Epithelial cell of proximal tubule (primary cell): ENCODE results near the gene ZNF497. TPM values are rescaled to one million over a fixed set of nuclear protein-coding genes. Genes with fewer than 3 reads are reported as not detected.

ENCODE experiments used
- DNase-seq: peaks from one replicate; pipeline ENCODE4 v3.0.0-alpha.2; 2011; ENCODE audit warnings: low read depth
- H3K4me3 ChIP-seq: 2 replicates; pipeline ENCODE4 v1.5.1; 2011; ENCODE audit warnings: low read depth, mild to moderate bottlenecking, low read length
- CTCF ChIP-seq: conservative IDR thresholded peaks from 2 replicates; pipeline ENCODE4 v1.5.1; 2012; ENCODE audit warnings: low read depth, mild to moderate bottlenecking, low read length
- total RNA-seq: library from RNA; depleted of rRNA; stranded (reverse); fragments of >200 nt; gene quantifications from 2 replicates; pipeline ENCODE4 v1.2.3, GENCODE V29; 2015

The ZNF497 gene
- total RNA-seq, 1 donor from 2014 or later, result 0.06 TPM

GRCh38 chr19:58357481-58358145 lies 4.9 kb downstream of the ZNF497 start:
- no peak for DNase-seq
- no peak for TF ChIP-seq CTCF
- H3K4me3 ChIP-seq, result no peak overlapping the region

GRCh38 chr19:58356766-58357480 lies 5.6 kb downstream of the ZNF497 start:
- H3K4me3 ChIP-seq, result no peak overlapping the region
- DNase-seq, result no peak

GRCh38 chr19:58355908-58356765 lies 6.4 kb downstream of the ZNF497 start:
- no peak for DNase-seq
- H3K4me3 ChIP-seq, result no peak overlapping the region
- no peak for TF ChIP-seq CTCF

More at GRCh38 chr19:58356766-58357480, 5.6 kb downstream of the ZNF497 start:
- no peak for TF ChIP-seq CTCF

GRCh38 chr19:58355215-58355796 lies 7.2 kb downstream of the ZNF497 start:
- H3K4me3 ChIP-seq, result no peak overlapping the region
- no peak for TF ChIP-seq CTCF
- DNase-seq, result no peak

- no peak overlapping the region for H3K4me3 ChIP-seq
- TF ChIP-seq CTCF, result no peak
- DNase-seq, result no peak
Observed at GRCh38 chr19:58354478-58355030, 8.0 kb downstream of the ZNF497 start.

- H3K4me3 ChIP-seq, result no peak overlapping the region
- no peak for TF ChIP-seq CTCF
- DNase-seq, result no peak
Observed at GRCh38 chr19:58353717-58354477, 8.7 kb downstream of the ZNF497 start.
